Brain pericyte (primary cell): Measurements from ENCODE around the gene ARHGAP30.

Experiments used
- DNase-seq: peaks from one replicate; pipeline ENCODE4 v3.0.0-alpha.2; 2012; ENCODE audit warnings: low read depth, low spot score

Gene ARHGAP30

DNA sequence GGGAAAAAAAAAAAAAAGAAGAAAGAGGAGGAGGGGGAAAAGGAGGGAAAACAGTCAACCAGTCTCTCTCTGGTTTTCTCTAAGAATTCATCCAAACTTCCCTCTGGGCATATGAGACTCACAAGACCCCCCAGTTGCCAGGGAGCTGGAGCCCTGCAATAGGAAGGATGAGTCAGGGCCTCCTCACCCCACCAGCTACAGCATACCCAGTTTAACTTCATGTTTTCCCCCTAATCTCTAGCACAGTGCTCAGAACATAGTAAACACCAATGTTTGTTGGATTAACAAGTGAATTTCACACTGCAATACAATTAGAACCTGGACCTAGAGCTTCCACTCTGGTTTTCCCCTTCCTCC, 56.6 kb downstream of the ARHGAP30 start:
- DNase-seq: no peak

DNA sequence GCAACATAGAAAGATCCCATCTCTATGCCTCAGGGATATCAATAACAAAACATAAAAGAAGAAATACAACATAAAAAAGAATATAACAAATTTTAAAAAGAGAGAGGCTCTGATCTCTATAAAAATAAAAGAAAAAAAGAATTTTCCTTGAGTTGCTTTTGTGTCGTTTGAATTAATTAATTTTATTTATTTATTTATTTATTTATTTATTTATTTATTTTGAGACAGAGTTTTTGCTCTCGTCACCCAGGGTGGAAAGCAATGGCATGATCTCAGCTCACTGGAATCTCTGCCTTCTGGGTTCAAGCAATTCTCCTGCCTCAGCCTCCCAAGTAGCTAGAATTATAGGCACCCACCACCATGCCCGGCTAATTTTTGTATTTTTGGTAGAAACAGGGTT, 57.3 kb downstream of the ARHGAP30 start:
- DNase-seq: no peak

DNA sequence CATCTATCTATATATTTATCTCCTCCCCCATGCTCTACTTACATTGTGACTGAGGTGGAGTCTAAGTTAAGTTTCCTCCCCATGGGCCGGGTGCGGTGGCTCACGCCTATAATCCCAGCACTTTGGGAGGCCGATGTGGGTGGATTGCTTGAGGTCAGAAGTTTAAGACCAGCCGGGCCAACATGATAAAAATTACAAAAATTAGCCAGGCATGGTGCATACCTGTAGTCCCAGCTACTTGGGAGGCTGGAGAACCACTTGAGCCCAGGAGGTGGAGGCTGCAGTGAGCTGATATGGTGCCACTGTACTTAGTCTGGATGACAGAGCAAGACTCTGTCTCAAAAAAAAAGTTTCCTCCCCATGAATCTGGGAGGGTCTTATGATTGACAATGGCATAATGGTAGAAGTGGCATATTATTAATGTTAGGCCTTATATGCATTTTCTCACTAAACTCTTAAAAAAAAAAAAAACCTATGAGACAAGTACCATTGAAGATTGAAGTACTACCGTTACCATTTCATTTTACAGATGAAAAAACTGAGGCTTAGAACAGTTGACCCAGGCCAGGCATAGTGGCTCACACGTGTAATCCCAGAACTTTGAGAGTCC, 60.0 kb downstream of the ARHGAP30 start:
- no peak for DNase-seq

DNA sequence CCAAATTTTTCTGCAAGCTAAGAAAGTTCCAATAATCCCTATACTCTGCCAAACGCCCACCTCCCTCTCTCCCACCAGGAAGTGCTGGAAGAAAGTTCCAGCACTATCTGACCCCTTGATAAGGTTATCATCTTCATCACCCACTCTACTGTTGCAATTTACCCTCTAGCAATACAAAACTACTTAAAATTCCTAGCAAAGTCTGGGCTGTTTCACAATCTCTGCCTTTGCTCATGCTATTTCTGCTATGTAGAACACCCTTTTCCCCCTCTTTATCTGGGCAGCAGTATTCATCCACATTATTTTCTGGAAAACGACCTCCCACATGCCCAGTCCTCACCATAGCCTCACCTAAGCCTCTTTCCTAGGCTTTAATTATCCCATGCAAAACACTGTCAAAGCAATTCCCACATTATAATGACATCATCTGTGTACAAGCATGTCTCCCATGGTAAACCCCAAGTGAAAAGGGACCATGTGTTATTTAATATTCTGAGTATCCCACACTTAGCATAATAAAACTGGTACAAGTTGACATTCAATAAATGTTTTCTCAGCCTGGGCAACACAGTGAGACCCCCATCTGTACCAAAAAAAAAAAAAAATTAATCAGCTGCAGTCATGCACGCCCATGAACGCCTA, 60.7 kb downstream of the ARHGAP30 start:
- DNase-seq: no peak

DNA sequence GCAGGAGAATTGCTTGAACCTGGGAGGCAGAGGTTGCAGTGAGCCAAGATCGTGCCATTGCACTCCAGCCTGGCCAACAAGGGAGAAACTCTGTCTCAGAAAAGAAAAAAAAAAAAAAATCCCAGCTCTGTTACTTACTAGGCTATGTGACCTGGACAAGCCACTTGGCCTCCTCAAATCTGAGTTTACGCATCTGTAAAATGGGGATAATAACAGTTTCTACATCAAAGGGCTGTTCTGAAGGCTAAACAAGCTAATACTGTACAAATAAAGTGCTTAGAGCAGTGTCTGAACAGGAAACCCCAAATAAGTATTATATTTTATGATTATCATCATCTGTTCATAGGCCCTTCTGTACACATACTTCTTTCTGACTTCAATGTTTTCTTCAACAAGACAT, 62.3 kb downstream of the ARHGAP30 start:
- no peak for DNase-seq

DNA sequence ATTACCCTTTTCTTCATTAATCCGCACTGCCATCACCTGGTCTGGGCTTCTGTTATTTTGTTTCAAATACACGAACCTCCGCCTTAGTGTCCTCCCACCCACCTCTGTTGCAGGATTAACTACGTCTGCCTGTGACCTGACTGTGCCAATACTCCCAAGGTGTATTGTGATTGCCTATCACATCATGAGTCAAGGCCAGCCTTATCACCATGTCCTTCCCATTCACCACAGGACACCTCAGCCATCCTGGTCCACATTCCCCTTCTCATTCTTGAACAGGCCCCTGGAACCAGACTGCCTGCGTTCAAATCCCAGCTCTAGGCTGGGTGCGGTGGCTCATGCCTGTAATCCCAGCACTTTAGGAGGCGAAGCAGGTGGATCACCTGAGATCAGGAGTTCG, 63.1 kb downstream of the ARHGAP30 start:
- DNase-seq: no peak

DNA sequence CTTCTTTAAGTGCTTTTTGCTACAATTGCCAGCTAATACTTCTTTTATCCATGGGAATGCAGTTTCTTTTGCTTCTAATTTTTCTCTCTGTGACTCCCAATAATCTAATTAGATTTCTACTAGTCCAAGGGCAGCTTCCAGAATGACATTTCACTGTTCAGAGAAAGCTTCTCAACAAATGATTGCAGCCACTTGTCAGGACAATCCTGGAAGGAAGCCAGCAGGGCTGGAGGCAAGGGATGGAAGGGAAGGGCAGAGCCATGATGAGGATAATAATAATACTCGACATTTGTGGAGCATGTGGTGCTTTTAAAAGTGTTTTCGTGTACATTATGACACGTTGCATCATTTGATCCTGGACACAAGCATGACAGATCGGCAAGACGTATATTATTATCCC, 68.2 kb downstream of the ARHGAP30 start:
- no peak for DNase-seq

DNA sequence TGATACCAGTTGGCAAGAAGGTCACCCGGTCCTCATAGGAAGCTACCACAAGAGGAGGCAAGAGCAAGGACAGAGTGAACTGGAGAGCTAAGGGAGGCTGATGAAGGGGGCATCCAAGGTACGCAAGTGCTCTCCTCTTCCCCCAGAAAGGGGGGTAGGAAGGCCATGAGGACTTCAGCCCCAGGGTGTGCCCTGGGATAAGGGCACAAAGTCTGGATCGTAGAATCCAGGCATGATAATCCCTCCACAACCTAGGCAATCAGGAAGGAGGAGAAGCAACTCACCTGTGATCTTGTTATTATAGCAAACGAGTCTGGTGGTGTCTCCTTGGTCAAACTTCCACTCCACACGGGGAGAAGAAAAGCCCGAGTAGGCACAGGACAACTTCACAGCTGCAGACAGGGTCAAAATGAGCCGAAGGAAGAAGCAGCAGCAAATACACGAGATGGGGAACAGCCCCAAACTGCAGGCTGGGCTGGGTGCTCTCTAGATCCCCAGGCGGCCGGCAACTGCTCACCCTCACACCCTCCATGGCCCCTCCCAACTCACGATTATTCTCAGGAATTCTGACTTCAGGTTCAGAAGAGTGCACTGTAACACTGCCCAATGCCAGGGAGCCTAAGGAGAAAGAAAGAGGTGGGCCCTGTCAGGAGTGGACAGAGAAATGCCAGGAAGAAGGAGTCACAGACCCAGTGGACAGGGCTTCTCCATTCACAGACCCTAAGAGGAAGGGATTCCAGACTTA, 68.8 kb downstream of the ARHGAP30 start:
- no peak for DNase-seq

DNA sequence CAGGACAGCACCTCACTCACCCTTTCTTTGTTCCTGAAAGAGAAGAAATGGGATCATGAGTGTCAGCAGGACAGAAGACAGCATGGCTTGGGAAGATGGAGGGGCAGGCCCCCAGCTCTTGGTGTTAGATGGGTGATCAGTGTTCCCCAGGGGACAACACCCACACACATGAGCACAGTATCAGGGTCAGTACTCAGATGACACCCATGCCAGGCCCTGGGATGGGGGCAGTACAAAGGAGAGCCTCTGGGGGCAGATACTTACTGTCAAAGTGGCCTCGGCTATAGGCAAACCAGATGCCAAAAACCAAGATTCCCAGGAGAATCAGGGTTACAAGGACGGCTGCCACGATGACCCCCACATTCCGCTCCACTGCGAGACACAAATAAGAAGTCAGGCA, 70.3 kb downstream of the ARHGAP30 start:
- no peak for DNase-seq

DNA sequence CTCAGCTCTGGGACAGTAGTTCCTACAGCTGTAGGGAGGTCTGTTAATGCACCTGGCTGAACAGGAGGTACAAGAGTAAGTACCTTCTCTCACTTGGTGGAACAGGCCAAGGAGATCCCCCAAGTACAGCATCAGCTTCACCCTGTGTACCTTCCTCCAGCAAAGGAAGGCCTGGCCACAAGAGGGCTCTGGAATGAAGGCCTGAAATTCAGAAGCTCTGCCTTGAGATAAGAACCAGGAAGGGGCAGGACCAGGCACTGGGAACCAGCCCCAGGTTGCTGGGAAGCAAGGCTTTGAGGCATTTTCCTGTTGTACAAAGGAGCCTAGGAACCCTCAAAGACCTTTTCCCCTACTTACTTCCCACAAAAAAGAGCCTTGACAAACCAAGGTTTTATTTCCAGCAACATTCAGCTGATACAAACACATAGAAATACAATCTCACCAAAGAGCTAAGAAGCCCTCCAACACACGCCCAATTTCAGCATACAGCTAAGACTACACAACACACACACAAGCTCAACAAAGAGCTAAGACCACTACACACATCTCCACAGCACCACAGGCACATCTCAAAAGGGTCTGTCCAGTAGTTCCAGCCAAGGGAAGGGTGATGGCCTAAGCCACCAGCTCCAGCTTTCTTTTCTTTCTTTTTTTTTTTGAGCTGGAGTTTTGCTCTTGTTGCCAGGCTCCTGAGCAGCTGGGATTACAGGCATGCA, 72.2 kb downstream of the ARHGAP30 start:
- DNase-seq: no peak
